ENCODE measurements around the gene KIF5C. TPM values are rescaled to one million over a fixed set of nuclear protein-coding genes. Genes with fewer than 3 reads are reported as not detected.

Gene KIF5C
- polyA plus RNA-seq, 2 donors, result 0.16 to 0.18 TPM

Other genes with a start within 250 kb of the KIF5C start
- 1 to 10 TPM; 3.4 to 6.1 TPM for gene EPC2, start 230.5 kb upstream of the KIF5C start, polyA plus RNA-seq
- gene LYPD6B, start 163.5 kb downstream of the KIF5C start, polyA plus RNA-seq, result 1 to 10 TPM; 2.3 to 4.9 TPM

Measured in esophagus (tissue), 2 donors.